HepG2 (cell line): ENCODE measurements around the gene B3GAT3. TPM values are rescaled to one million over a fixed set of nuclear protein-coding genes. Genes with fewer than 3 reads are reported as not detected.

Experiments used
- CAMTA2 ChIP-seq: sonication (generic); formaldehyde crosslinking; IDR thresholded peaks from 2 replicates; pipeline ENCODE4 v1.4.0; 2020; ENCODE audit warnings: mild to moderate bottlenecking, missing genetic modification reagents, borderline replicate concordance
- ETV6 ChIP-seq: sonication (generic); formaldehyde crosslinking; conservative IDR thresholded peaks from 2 replicates; pipeline ENCODE4 v1.4.0; 2020; ENCODE audit warnings: missing genetic modification reagents
- KDM6A ChIP-seq: IDR thresholded peaks from 2 replicates; pipeline ENCODE4 v1.6.1; 2016; ENCODE audit warnings: low read depth
- KLF11 ChIP-seq: IDR thresholded peaks from 2 replicates; pipeline ENCODE4 v1.6.1; 2016; ENCODE audit warnings: missing compliant biosample characterization
- MEIS2 ChIP-seq: sonication (generic); formaldehyde crosslinking; IDR thresholded peaks from 2 replicates; pipeline ENCODE4 v1.9.0; 2021; ENCODE audit warnings: mild to moderate bottlenecking, missing genetic modification reagents
- NR2F6 ChIP-seq, 2 experiments: IDR thresholded peaks; 2 replicates each; pipeline ENCODE4 v1.6.1; 2016; ENCODE audit warnings: antibody characterized with exemption in 1 of 2, mild to moderate bottlenecking in 1 of 2
- ONECUT2 ChIP-seq: sonication (generic); formaldehyde crosslinking; IDR thresholded peaks from 2 replicates; pipeline ENCODE4 v1.4.0; 2020; ENCODE audit warnings: missing genetic modification reagents
- TBX2 ChIP-seq: sonication (generic); formaldehyde crosslinking; IDR thresholded peaks from 2 replicates; pipeline ENCODE4 v1.5.0; 2020; ENCODE audit warnings: missing genetic modification reagents, mild to moderate bottlenecking, borderline replicate concordance
- YEATS2 ChIP-seq: sonication (generic); formaldehyde crosslinking; IDR thresholded peaks from 2 replicates; pipeline ENCODE4 v1.4.0; 2020; ENCODE audit warnings: missing genetic modification reagents, borderline replicate concordance
- ZNF34 ChIP-seq: sonication (generic); formaldehyde crosslinking; IDR thresholded peaks from 2 replicates; pipeline ENCODE4 v1.4.0; 2020; ENCODE audit warnings: mild to moderate bottlenecking, missing genetic modification reagents, borderline replicate concordance
- polyA plus RNA-seq, 8 experiments: library from polyadenylated mRNA; depleted of rRNA in 3 of 8; stranded (reverse) in 7 of 8; unstranded in 1 of 8; fragments of >200 nt; fragmentation: Illumina TruSeq in 4 of 8; extraction: Trizol in 4 of 8; gene quantifications; 2 replicates each; pipeline versions ENCODE4 v1.2.1 to v1.2.3, GENCODE V29; 2011 to 2016; ENCODE audit warnings: low read depth in 4 of 8, missing spikeins in 1 of 8, mixed read lengths in 1 of 8; ENCODE audit not compliant: insufficient read depth in 1 of 8
- total RNA-seq, 5 experiments: library from RNA; depleted of rRNA; stranded (reverse); fragments of >200 nt; fragmentation: Illumina TruSeq; extraction: Trizol; gene quantifications; 2 replicates each; pipeline ENCODE4 v1.2.3, GENCODE V29; 2016; ENCODE audit warnings: low read depth in 1 of 5
- TF ChIP-seq, protein P1 (sequence below): sonication (generic); formaldehyde crosslinking; IDR thresholded peaks from 2 replicates; pipeline ENCODE4 v1.4.0; 2020; ENCODE audit warnings: missing genetic modification reagents
- TF ChIP-seq, protein P2 (sequence below): sonication (generic); formaldehyde crosslinking; IDR thresholded peaks from 2 replicates; pipeline ENCODE4 v1.5.0; 2020; ENCODE audit warnings: mild to moderate bottlenecking, missing genetic modification reagents
- TF ChIP-seq, protein P3 (sequence below): sonication (generic); formaldehyde crosslinking; IDR thresholded peaks from 2 replicates; pipeline ENCODE4 v1.8.0; 2022; ENCODE audit warnings: mild to moderate bottlenecking, missing genetic modification reagents
- TF ChIP-seq, protein P4 (sequence below): sonication (generic); formaldehyde crosslinking; IDR thresholded peaks from 2 replicates; pipeline ENCODE4 v1.4.0; 2020; ENCODE audit warnings: mild to moderate bottlenecking, missing genetic modification reagents
- TF ChIP-seq, protein P5 (sequence below): sonication (generic); formaldehyde crosslinking; IDR thresholded peaks from 2 replicates; pipeline ENCODE4 v1.4.0; 2020; ENCODE audit warnings: missing genetic modification reagents
- TF ChIP-seq, protein P6 (sequence below): sonication (generic); formaldehyde crosslinking; IDR thresholded peaks from 2 replicates; pipeline ENCODE4 v1.5.0; 2020; ENCODE audit warnings: mild to moderate bottlenecking, missing genetic modification reagents

The B3GAT3 gene
- total and polyA plus RNA-seq, 2 of the 13 experiments (the other 11 are each of a cell fraction or from before 2014, with no cell fraction given) = 21.3 to 26.1 TPM

DNA sequence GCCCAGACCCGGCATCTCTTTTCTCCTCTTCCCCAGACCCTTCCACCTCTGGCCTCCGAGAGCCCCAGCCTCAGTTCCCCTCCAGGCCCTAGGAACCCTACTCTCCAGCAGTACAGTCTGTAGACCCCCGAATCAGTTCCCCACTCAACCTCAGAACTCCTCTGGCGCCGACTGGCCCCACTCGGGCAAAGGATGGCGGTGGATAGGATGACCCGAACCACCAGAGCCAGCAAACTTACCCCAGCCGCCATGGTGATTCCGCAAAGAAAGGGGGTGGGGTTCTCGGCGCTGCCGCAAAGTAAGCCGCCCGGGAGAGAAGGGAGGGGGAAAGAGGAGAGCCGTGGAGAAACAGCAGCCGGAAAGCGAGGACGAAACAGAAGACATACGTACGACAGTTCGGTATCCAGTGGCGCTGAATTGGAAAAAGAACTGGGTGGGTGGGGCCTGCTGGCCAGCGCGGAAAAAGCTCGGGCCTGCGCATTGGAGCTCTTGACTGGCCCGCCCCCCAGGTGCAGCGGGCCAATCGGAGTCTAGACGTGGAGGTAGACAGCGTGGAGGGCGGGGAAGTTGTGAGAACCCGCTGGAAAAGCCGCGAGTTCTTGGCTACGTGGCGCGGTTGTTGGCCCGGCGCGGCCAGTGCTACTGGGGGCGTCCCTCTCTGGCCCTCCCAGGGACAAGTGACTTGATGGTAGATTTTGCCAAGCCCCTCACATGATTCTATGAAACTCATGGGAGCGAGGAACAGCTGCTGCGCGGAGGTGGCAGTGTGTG, 48.0 kb downstream of the B3GAT3 start, which contains the start of gene EEF1G (continued):
- TF ChIP-seq, protein P1, sequence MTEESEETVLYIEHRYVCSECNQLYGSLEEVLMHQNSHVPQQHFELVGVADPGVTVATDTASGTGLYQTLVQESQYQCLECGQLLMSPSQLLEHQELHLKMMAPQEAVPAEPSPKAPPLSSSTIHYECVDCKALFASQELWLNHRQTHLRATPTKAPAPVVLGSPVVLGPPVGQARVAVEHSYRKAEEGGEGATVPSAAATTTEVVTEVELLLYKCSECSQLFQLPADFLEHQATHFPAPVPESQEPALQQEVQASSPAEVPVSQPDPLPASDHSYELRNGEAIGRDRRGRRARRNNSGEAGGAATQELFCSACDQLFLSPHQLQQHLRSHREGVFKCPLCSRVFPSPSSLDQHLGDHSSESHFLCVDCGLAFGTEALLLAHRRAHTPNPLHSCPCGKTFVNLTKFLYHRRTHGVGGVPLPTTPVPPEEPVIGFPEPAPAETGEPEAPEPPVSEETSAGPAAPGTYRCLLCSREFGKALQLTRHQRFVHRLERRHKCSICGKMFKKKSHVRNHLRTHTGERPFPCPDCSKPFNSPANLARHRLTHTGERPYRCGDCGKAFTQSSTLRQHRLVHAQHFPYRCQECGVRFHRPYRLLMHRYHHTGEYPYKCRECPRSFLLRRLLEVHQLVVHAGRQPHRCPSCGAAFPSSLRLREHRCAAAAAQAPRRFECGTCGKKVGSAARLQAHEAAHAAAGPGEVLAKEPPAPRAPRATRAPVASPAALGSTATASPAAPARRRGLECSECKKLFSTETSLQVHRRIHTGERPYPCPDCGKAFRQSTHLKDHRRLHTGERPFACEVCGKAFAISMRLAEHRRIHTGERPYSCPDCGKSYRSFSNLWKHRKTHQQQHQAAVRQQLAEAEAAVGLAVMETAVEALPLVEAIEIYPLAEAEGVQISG (CRISPR knock-in tag) = peak; percentile 72; the same call in 1 of the 2 replicates
- no peak for TF ChIP-seq ETV6 (CRISPR knock-in tag)
- TF ChIP-seq NR2F6 (IDR thresholded peaks at IDR 0.05) = no peak
- no peak for TF ChIP-seq NR2F6 (CRISPR knock-in tag; IDR thresholded peaks at IDR 0.05)
- TF ChIP-seq, protein P2, sequence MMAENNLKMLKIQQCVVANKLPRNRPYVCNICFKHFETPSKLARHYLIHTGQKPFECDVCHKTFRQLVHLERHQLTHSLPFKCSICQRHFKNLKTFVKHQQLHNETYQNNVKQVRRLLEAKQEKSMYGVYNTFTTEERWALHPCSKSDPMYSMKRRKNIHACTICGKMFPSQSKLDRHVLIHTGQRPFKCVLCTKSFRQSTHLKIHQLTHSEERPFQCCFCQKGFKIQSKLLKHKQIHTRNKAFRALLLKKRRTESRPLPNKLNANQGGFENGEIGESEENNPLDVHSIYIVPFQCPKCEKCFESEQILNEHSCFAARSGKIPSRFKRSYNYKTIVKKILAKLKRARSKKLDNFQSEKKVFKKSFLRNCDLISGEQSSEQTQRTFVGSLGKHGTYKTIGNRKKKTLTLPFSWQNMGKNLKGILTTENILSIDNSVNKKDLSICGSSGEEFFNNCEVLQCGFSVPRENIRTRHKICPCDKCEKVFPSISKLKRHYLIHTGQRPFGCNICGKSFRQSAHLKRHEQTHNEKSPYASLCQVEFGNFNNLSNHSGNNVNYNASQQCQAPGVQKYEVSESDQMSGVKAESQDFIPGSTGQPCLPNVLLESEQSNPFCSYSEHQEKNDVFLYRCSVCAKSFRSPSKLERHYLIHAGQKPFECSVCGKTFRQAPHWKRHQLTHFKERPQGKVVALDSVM (CRISPR knock-in tag) = peak; percentile 54
- TF ChIP-seq KLF11 (CRISPR knock-in tag) = no peak
- TF ChIP-seq YEATS2 (CRISPR knock-in tag) = peak; percentile 99
- TF ChIP-seq KDM6A = no peak
- TF ChIP-seq TBX2 (CRISPR knock-in tag) = peak; percentile 80
- TF ChIP-seq, protein P3, sequence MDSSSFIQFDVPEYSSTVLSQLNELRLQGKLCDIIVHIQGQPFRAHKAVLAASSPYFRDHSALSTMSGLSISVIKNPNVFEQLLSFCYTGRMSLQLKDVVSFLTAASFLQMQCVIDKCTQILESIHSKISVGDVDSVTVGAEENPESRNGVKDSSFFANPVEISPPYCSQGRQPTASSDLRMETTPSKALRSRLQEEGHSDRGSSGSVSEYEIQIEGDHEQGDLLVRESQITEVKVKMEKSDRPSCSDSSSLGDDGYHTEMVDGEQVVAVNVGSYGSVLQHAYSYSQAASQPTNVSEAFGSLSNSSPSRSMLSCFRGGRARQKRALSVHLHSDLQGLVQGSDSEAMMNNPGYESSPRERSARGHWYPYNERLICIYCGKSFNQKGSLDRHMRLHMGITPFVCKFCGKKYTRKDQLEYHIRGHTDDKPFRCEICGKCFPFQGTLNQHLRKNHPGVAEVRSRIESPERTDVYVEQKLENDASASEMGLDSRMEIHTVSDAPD (CRISPR knock-in tag) = no peak
- TF ChIP-seq, protein P4, sequence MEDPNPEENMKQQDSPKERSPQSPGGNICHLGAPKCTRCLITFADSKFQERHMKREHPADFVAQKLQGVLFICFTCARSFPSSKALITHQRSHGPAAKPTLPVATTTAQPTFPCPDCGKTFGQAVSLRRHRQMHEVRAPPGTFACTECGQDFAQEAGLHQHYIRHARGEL = no peak
- no peak; the same call in 1 of the 2 replicates for TF ChIP-seq ZNF34 (CRISPR knock-in tag)
- TF ChIP-seq, protein P5, sequence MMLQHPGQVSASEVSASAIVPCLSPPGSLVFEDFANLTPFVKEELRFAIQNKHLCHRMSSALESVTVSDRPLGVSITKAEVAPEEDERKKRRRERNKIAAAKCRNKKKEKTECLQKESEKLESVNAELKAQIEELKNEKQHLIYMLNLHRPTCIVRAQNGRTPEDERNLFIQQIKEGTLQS (CRISPR knock-in tag) = no peak
- no peak for TF ChIP-seq ONECUT2 (CRISPR knock-in tag)
- no peak for TF ChIP-seq CAMTA2
- peak; percentile 27; the same call in 1 of the 2 replicates for TF ChIP-seq MEIS2
- TF ChIP-seq, protein P6, sequence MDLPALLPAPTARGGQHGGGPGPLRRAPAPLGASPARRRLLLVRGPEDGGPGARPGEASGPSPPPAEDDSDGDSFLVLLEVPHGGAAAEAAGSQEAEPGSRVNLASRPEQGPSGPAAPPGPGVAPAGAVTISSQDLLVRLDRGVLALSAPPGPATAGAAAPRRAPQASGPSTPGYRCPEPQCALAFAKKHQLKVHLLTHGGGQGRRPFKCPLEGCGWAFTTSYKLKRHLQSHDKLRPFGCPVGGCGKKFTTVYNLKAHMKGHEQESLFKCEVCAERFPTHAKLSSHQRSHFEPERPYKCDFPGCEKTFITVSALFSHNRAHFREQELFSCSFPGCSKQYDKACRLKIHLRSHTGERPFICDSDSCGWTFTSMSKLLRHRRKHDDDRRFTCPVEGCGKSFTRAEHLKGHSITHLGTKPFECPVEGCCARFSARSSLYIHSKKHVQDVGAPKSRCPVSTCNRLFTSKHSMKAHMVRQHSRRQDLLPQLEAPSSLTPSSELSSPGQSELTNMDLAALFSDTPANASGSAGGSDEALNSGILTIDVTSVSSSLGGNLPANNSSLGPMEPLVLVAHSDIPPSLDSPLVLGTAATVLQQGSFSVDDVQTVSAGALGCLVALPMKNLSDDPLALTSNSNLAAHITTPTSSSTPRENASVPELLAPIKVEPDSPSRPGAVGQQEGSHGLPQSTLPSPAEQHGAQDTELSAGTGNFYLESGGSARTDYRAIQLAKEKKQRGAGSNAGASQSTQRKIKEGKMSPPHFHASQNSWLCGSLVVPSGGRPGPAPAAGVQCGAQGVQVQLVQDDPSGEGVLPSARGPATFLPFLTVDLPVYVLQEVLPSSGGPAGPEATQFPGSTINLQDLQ = no peak; the same call in 1 of the 2 replicates
